Measurements from ENCODE around the gene LMF2.

The LMF2 gene

GRCh38 chr22:50497093-50497492, 10.4 kb downstream of the LMF2 start:
- no peak for TF ChIP-seq CTCF (IDR thresholded peaks at IDR 0.05; ENCODE audit: control insufficient read depth, insufficient read depth, low read depth, low read length, missing control alignments)
- no peak overlapping the region for H3K4me3 ChIP-seq (ENCODE audit: control insufficient read depth, low read depth, low read length)
- no peak for DNase-seq (ENCODE audit: low read depth)

- DNase-seq (ENCODE audit: low read depth) = no peak
These were observed 16.8 kb downstream of the LMF2 start for GRCh38 chr22:50490531-50491308.

GRCh38 chr22:50489363-50490243, 17.9 kb downstream of the LMF2 start:
- no peak overlapping the region for H3K4me3 ChIP-seq (ENCODE audit: control insufficient read depth, low read depth, low read length)
- no peak for TF ChIP-seq CTCF (IDR thresholded peaks at IDR 0.05; ENCODE audit: control insufficient read depth, insufficient read depth, low read depth, low read length, missing control alignments)
- no peak for DNase-seq (ENCODE audit: low read depth)

More at GRCh38 chr22:50490531-50491308, 16.8 kb downstream of the LMF2 start:
- no peak for TF ChIP-seq CTCF (IDR thresholded peaks at IDR 0.05; ENCODE audit: control insufficient read depth, insufficient read depth, low read depth, low read length, missing control alignments)
- no peak overlapping the region for H3K4me3 ChIP-seq (ENCODE audit: control insufficient read depth, low read depth, low read length)

GRCh38 chr22:50488886-50489285, 18.6 kb downstream of the LMF2 start:
- no peak for DNase-seq (ENCODE audit: low read depth)
- no peak for TF ChIP-seq CTCF (IDR thresholded peaks at IDR 0.05; ENCODE audit: control insufficient read depth, insufficient read depth, low read depth, low read length, missing control alignments)
- no peak overlapping the region for H3K4me3 ChIP-seq (ENCODE audit: control insufficient read depth, low read depth, low read length)

GRCh38 chr22:50488006-50488677, 19.4 kb downstream of the LMF2 start:
- DNase-seq (ENCODE audit: low read depth) = no peak
- no peak for TF ChIP-seq CTCF (IDR thresholded peaks at IDR 0.05; ENCODE audit: control insufficient read depth, insufficient read depth, low read depth, low read length, missing control alignments)
- H3K4me3 ChIP-seq (ENCODE audit: control insufficient read depth, low read depth, low read length) = no peak overlapping the region

GRCh38 chr22:50487290-50488005, 20.1 kb downstream of the LMF2 start:
- no peak for DNase-seq (ENCODE audit: low read depth)
- no peak overlapping the region for H3K4me3 ChIP-seq (ENCODE audit: control insufficient read depth, low read depth, low read length)
- TF ChIP-seq CTCF (IDR thresholded peaks at IDR 0.05; ENCODE audit: control insufficient read depth, insufficient read depth, low read depth, low read length, missing control alignments) = no peak
